Calu3 (cell line): Measurements from ENCODE around the gene ADAM8. TPM values are rescaled to one million over a fixed set of nuclear protein-coding genes. Genes with fewer than 3 reads are reported as not detected.

ENCODE experiments used
- BruUV-seq: library from RNA; stranded (reverse); fragments of 400-500 nt; replicated peaks from 2 replicates; lab custom pipeline; 2021; lab: Mats Ljungman, UMichigan
- CTCF ChIA-PET: fragments of 300-600 bp; sonication (Branson Sonifier 250); formaldehyde crosslinking; loops from one replicate; lab custom pipeline; 2022; ENCODE audit warnings: antibody characterized with exemption; lab: Charles Lee
- DNase-seq: peaks from one replicate; pipeline ENCODE4 v3.0.0; 2022
- H3K27ac Mint-ChIP-seq: one replicate; pipeline ENCODE4 v1.8.0; 2022; ENCODE audit warnings: mixed read lengths; ENCODE audit not compliant: unreplicated experiment
- H3K27me3 Mint-ChIP-seq: one replicate; pipeline ENCODE4 v1.8.0; 2022; ENCODE audit warnings: mixed read lengths; ENCODE audit not compliant: unreplicated experiment
- H3K36me3 Mint-ChIP-seq: one replicate; pipeline ENCODE4 v1.8.0; 2022; ENCODE audit warnings: mild to moderate bottlenecking, moderate library complexity, mixed read lengths; ENCODE audit not compliant: insufficient read depth, unreplicated experiment
- H3K4me1 Mint-ChIP-seq: one replicate; pipeline ENCODE4 v1.8.0; 2022; ENCODE audit warnings: mild to moderate bottlenecking, low read depth, mixed read lengths; ENCODE audit not compliant: unreplicated experiment
- H3K4me3 Mint-ChIP-seq: one replicate; pipeline ENCODE4 v1.8.0; 2022; ENCODE audit warnings: mild to moderate bottlenecking, low read depth, moderate library complexity, mixed read lengths; ENCODE audit not compliant: unreplicated experiment
- H3K9me3 Mint-ChIP-seq: one replicate; pipeline ENCODE4 v1.8.0; 2022; ENCODE audit warnings: low read depth, mixed read lengths; ENCODE audit not compliant: unreplicated experiment
- intact Hi-C: fragments of 100-400 bp; cut with micrococcal nuclease; formaldehyde crosslinking; loops from one replicate; pipeline ENCODE4 v1.10.0; 2022; ENCODE audit not compliant: unreplicated experiment
- total RNA-seq: library from RNA; stranded (reverse); gene quantifications from 2 replicates; pipeline ENCODE4 v1.2.3, GENCODE V29; 2022
- TF ChIP-seq, protein P1 (sequence below): fragments of 200-600 bp; IDR thresholded peaks from one replicate; pipeline ENCODE4 v1.8.0; 2022; ENCODE audit warnings: antibody characterized with exemption; ENCODE audit not compliant: unreplicated experiment

The ADAM8 gene
- total RNA-seq, 1 experiment from 2014 or later = 40.4 TPM

DNA sequence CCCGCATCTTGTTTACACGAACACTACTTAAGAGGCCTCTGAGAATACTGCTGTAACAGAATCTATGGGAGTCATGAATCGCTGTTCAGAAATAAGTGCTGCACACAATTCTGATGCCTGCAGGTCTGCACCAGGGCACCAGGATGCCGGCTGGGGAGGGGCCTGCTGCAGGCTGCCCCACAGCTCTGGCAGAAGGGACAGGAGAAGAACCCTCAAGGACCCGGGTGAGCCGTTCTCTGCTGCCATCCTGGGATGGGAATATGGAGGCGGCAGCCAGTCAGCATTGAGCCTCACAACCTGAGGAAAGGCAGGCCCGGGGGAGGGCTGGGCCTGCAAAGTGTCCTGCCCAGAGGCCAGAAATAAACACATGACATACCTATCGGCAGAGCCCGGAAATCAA, 20.8 kb upstream of the ADAM8 start:
- no TSS peak for BruUV-seq
- H3K9me3 Mint-ChIP-seq = no peaks in the 10 kb centered on the region
- H3K27ac Mint-ChIP-seq = no peak overlapping the region
- H3K4me1 Mint-ChIP-seq = no peaks in the 10 kb centered on the region
- CTCF ChIA-PET = no interaction called here
- intact Hi-C loops = no loop called here
- no peaks in the 10 kb centered on the region for H3K27me3 Mint-ChIP-seq
- peaks cover 33% of the 10 kb centered on the region for H3K36me3 Mint-ChIP-seq
- TF ChIP-seq, protein P1, sequence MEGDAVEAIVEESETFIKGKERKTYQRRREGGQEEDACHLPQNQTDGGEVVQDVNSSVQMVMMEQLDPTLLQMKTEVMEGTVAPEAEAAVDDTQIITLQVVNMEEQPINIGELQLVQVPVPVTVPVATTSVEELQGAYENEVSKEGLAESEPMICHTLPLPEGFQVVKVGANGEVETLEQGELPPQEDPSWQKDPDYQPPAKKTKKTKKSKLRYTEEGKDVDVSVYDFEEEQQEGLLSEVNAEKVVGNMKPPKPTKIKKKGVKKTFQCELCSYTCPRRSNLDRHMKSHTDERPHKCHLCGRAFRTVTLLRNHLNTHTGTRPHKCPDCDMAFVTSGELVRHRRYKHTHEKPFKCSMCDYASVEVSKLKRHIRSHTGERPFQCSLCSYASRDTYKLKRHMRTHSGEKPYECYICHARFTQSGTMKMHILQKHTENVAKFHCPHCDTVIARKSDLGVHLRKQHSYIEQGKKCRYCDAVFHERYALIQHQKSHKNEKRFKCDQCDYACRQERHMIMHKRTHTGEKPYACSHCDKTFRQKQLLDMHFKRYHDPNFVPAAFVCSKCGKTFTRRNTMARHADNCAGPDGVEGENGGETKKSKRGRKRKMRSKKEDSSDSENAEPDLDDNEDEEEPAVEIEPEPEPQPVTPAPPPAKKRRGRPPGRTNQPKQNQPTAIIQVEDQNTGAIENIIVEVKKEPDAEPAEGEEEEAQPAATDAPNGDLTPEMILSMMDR = no peak
- H3K4me3 Mint-ChIP-seq = no peak overlapping the region
- DNase-seq = no peak

DNA sequence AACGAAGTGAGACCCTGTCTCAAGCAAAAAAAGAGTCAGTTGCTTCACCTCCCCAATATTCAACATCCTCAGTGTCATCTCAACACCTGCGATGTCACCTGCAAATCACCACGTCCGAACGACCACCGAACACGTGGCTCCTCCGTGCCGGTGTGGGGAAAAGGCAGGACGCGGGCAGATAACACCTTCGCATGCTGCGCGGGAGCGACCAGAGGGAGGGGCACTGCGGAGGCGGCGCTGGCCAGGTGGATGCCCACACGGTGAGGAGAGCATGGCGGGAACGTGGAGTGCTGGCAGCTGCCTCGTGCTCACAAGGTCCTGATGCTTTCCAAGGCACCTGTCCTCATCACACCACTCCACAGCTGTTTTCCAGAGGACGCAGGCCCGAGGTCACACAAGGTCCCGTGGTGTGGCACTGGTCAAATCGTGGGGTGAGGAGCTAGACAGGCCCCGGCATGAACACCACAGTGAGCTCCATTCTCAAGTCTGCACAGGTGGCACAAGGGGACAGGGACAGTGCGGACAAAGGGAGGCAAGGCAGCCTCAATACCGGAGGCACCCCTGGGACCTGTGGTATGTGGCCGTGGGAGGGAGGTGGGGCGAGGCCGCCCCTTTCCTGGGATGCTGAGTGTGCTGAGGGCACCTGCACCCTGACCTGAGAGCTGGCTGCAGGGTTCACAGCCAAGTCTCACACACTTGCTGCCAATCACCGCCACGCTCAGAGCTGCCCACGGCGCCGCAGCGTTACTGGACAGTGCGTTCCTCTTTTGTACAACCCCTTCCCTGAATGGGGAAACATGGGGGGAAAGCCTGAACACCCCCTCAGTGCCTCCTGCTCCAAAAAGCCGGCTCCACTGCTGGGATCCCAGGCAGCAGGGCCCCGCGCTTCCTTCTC, 19.0 kb upstream of the ADAM8 start:
- H3K27ac Mint-ChIP-seq = no peak overlapping the region
- no peaks in the 10 kb centered on the region for H3K4me1 Mint-ChIP-seq
- CTCF ChIA-PET = no interaction called here
- BruUV-seq = no TSS peak
- H3K4me3 Mint-ChIP-seq = no peak overlapping the region
- DNase-seq = no peak
- intact Hi-C loops = no loop called here
- H3K27me3 Mint-ChIP-seq = no peaks in the 10 kb centered on the region
- TF ChIP-seq, protein P1 = no peak
- no peaks in the 10 kb centered on the region for H3K9me3 Mint-ChIP-seq
- peaks cover 34% of the 10 kb centered on the region for H3K36me3 Mint-ChIP-seq

DNA sequence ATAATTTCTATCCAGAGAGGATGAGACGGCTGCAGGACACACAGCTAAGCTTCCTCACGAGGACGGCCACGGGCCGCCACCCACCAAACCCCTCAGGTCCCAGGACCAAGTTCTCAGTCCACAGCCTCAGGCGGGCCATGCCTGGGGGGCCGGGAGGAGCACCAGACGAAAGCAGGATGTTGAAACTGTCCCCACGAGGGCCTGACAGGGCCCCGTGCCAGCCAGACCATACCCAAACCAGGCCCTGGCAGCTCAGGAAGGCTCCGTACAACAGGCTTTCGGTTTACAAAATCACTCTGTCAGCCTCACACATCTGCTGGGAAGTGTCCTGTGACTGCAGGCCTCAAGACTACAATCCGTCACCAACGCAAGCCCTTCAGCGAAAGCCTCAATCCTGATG, 17.5 kb upstream of the ADAM8 start:
- no peak for DNase-seq
- no TSS peak for BruUV-seq
- Mint-ChIP-seq H3K9me3 (no peaks in the 10 kb centered on the region), H3K4me1 (no peaks in the 10 kb centered on the region), H3K4me3 (no peak overlapping the region), H3K27ac (no peak overlapping the region), H3K27me3 (no peaks in the 10 kb centered on the region), H3K36me3 (peaks cover 26% of the 10 kb centered on the region)
- CTCF ChIA-PET = no interaction called here
- TF ChIP-seq, protein P1 = no peak
- intact Hi-C loops = no loop called here

DNA sequence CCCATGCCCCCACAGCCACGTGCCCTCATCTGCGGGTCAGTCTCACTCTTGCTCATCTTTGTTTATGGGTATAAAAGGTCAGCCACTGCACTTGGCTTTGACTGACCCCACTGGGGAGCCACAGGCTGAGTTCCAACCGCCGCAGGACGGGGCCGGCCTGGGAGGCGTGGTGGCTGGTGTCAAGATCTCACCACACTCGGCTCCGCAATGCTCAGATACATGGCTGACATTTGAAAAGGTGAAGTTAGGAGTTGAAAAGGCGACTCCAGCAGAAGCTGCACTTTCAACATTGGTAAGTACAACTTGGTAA, 17.1 kb upstream of the ADAM8 start:
- H3K4me1 Mint-ChIP-seq = no peaks in the 10 kb centered on the region
- H3K36me3 Mint-ChIP-seq = peaks cover 29% of the 10 kb centered on the region
- no peak for DNase-seq
- CTCF ChIA-PET = no interaction called here
- no TSS peak for BruUV-seq
- TF ChIP-seq, protein P1 = no peak
- H3K27me3 Mint-ChIP-seq = no peaks in the 10 kb centered on the region
- intact Hi-C loops = no loop called here
- no peak overlapping the region for H3K27ac Mint-ChIP-seq
- H3K4me3 Mint-ChIP-seq = no peak overlapping the region
- H3K9me3 Mint-ChIP-seq = no peaks in the 10 kb centered on the region
